Common myeloid progenitor, CD34-positive (primary cell): ENCODE results near the gene PFKFB2.

Source experiments
- CTCF ChIA-PET: fragments of 350-600 bp; sonication (Branson Sonifier 250); formaldehyde crosslinking; loops from one replicate; lab custom pipeline; 2021; ENCODE audit warnings: antibody characterized with exemption; lab: Charles Lee
- POLR2A ChIA-PET: fragments of 350-600 bp; sonication (Branson Sonifier 250); formaldehyde crosslinking; loops from one replicate; lab custom pipeline; 2021; ENCODE audit warnings: antibody characterized with exemption; lab: Charles Lee
- DNase-seq, 3 donors: peaks; one replicate each; pipeline versions ENCODE4 v3.0.0 to v3.0.0-alpha.2; 2013
- H3K27ac ChIP-seq, 2 experiments: 1 replicate in 1 of 2; 2 replicates in 1 of 2; pipeline ENCODE4 v1.7.0; 2013; ENCODE audit warnings: inconsistent platforms in 2 of 2, low read length in 2 of 2, mild to moderate bottlenecking in 2 of 2, low read depth in 1 of 2, moderate library complexity in 1 of 2; ENCODE audit not compliant: severe bottlenecking in 2 of 2, insufficient read depth in 1 of 2, poor library complexity in 1 of 2
- H3K27me3 ChIP-seq, 5 experiments: replicated peaks in 2 of 5; 1 replicate in 3 of 5; 2 replicates in 2 of 5; pipeline versions ENCODE4 v1.6.1 to v1.7.0; 2013; ENCODE audit warnings: low read length in 4 of 5, mild to moderate bottlenecking in 2 of 5, moderate library complexity in 2 of 5, inconsistent platforms in 1 of 5; ENCODE audit not compliant: insufficient read depth in 5 of 5, control insufficient read depth in 4 of 5
- H3K36me3 ChIP-seq, 4 experiments: 1 replicate in 2 of 4; 2 replicates in 2 of 4; pipeline versions ENCODE4 v1.6.1 to v1.7.0; 2013; ENCODE audit warnings: low read length in 3 of 4, control low read depth in 1 of 4, mild to moderate bottlenecking in 1 of 4; ENCODE audit not compliant: control insufficient read depth in 4 of 4, insufficient read depth in 4 of 4
- H3K4me1 ChIP-seq, 4 experiments: 1 replicate in 3 of 4; 2 replicates in 1 of 4; pipeline versions ENCODE4 v1.6.1 to v1.7.1; 2013; ENCODE audit warnings: low read length in 3 of 4, mild to moderate bottlenecking in 3 of 4, control low read depth in 1 of 4, inconsistent platforms in 1 of 4, moderate library complexity in 1 of 4; ENCODE audit not compliant: control insufficient read depth in 4 of 4, insufficient read depth in 4 of 4; ENCODE audit errors: control extremely low read depth in 1 of 4
- H3K4me3 ChIP-seq, 7 experiments: 1 replicate in 4 of 7; 2 replicates in 3 of 7; pipeline versions ENCODE4 v1.5.1 to v1.7.0; 2013; ENCODE audit warnings: mild to moderate bottlenecking in 7 of 7, low read length in 6 of 7, moderate library complexity in 6 of 7, inconsistent platforms in 2 of 7, low read depth in 2 of 7, control low read depth in 1 of 7; ENCODE audit not compliant: insufficient read depth in 4 of 7, control insufficient read depth in 1 of 7; ENCODE audit errors: extremely low read depth in 1 of 7
- H3K9me3 ChIP-seq, 5 experiments: 1 replicate in 4 of 5; 2 replicates in 1 of 5; pipeline versions ENCODE4 v1.6.1 to v1.7.1; 2013; ENCODE audit warnings: low read length in 4 of 5, mild to moderate bottlenecking in 2 of 5, inconsistent platforms in 1 of 5, low read depth in 1 of 5, moderate library complexity in 1 of 5; ENCODE audit not compliant: control insufficient read depth in 4 of 5, insufficient read depth in 2 of 5; ENCODE audit errors: control extremely low read depth in 1 of 5
- WGBS: methylation state at CpG from one replicate; pipeline ENCODE4 v1.1.5; 2013; ENCODE audit not compliant: insufficient coverage; 5-methylcytosine and 5-hydroxymethylcytosine counted together

Gene PFKFB2

GRCh38 chr1:207021876-207022596 is 31.0 kb upstream of the PFKFB2 start:
- Histone ChIP-seq H3K9me3 (no peaks in the 10 kb centered on the region), H3K4me3 (no peak overlapping the region), H3K36me3 (no peaks in the 10 kb centered on the region), H3K27me3 (no peaks in the 10 kb centered on the region), H3K4me1 (peaks cover 12 to 34% (median 26%) of the 10 kb centered on the region in 4 experiments), H3K27ac (no peak overlapping the region)
- CTCF ChIA-PET, result interaction anchor here (0.7 to 8.9 kb wide), 10 partner anchors 9 to 87 kb away, joined by 3 to 67 read pairs (median 4); partner anchors contain the start of genes C1orf116 and YOD1
- POLR2A ChIA-PET, result no interaction called here
- no peak for DNase-seq
- WGBS, result 95% methylated on average over 13 of the region's 15 CpGs

- Histone ChIP-seq H3K36me3 (no peaks in the 10 kb centered on the region), H3K4me3 (no peak overlapping the region), H3K27me3 (no peaks in the 10 kb centered on the region), H3K4me1 (peaks cover 12 to 34% (median 26%) of the 10 kb centered on the region in 4 experiments), H3K27ac (peak overlapping the region in 1 of 2 experiments; percentile 88), H3K9me3 (no peaks in the 10 kb centered on the region)
- 95% methylated on average over 7 of the region's 8 CpGs for WGBS
- POLR2A ChIA-PET, result no interaction called here
- CTCF ChIA-PET, result interaction anchor here (1.2 to 8.9 kb wide), 7 partner anchors 12 to 87 kb away, joined by 3 to 67 read pairs (median 5); partner anchors contain the start of gene YOD1
- no peak for DNase-seq
These were observed 29.9 kb upstream of the PFKFB2 start for GRCh38 chr1:207022996-207023679.

GRCh38 chr1:207024202-207025145 is 28.6 kb upstream of the PFKFB2 start:
- 37% methylated on average over 8 of the region's 18 CpGs for WGBS
- H3K27ac ChIP-seq, result peak overlapping the region in 1 of 2 experiments; percentile 88
- no peaks in the 10 kb centered on the region for H3K27me3 ChIP-seq
- H3K36me3 ChIP-seq, result no peaks in the 10 kb centered on the region
- no peaks in the 10 kb centered on the region for H3K9me3 ChIP-seq
- H3K4me3 ChIP-seq, result peak overlapping the region in 2 of 7 experiments; percentile 24 to 46
- CTCF ChIA-PET, result interaction anchor here (0.9 to 8.9 kb wide), 10 partner anchors 15 to 90 kb away, joined by 3 to 67 read pairs (median 4); partner anchors contain the start of genes PFKFB2 and YOD1
- peaks cover 12 to 34% (median 26%) of the 10 kb centered on the region in 4 experiments for H3K4me1 ChIP-seq
- POLR2A ChIA-PET, result no interaction called here
- DNase-seq, result peak; percentile 80 to 90 (median 85)

- Histone ChIP-seq H3K4me1 (peaks cover 12 to 33% (median 26%) of the 10 kb centered on the region in 4 experiments), H3K27ac (peak overlapping the region in 1 of 2 experiments; percentile 78), H3K36me3 (no peaks in the 10 kb centered on the region), H3K27me3 (no peaks in the 10 kb centered on the region), H3K4me3 (no peak overlapping the region), H3K9me3 (no peaks in the 10 kb centered on the region)
- 72% methylated on average over 4 of the region's 5 CpGs for WGBS
- peak in 2 of 3 donors; percentile 26 to 28 for DNase-seq
- CTCF ChIA-PET, result interaction anchor here (0.9 to 8.9 kb wide), 9 partner anchors 16 to 91 kb away, joined by 3 to 67 read pairs (median 4); partner anchors contain the start of genes PFKFB2 and YOD1
- POLR2A ChIA-PET, result no interaction called here
These were observed 27.8 kb upstream of the PFKFB2 start for GRCh38 chr1:207025146-207025880.

DNA sequence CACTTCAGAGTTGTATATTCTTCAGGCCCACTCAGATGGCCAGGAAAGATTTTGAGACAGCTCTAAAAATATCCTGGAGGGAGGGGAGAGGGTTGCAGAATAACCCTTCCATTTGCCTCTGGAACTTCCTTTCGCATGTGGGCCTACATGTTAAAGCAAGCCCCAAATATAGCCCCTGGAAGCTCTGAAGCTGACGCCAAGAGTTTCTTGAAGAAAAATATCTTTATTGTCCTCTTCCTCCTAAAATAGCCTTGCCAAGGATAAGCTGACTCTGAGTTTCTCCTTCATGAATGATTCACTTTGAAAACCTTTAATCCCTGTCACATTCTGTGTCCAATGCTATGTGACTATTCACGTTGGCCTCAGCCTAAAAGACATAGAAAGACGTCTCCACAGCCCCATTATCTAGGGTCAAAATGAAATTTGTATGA is 27.0 kb upstream of the PFKFB2 start:
- peaks cover 12 to 28% (median 23%) of the 10 kb centered on the region in 4 experiments for H3K4me1 ChIP-seq
- no peak for DNase-seq
- WGBS, result 81% methylated on average over 2 of the region's 4 CpGs
- H3K9me3 ChIP-seq, result no peaks in the 10 kb centered on the region
- H3K36me3 ChIP-seq, result no peaks in the 10 kb centered on the region
- H3K27me3 ChIP-seq, result peaks cover 0 to under 1% (median 0%) of the 10 kb centered on the region in 5 experiments
- peak overlapping the region in 1 of 2 experiments; percentile 78 for H3K27ac ChIP-seq
- CTCF ChIA-PET, result interaction anchor here (1.5 to 8.9 kb wide), 3 partner anchors 21 to 44 kb away, joined by 4 to 67 read pairs (median 7); partner anchors contain the start of gene YOD1
- H3K4me3 ChIP-seq, result no peak overlapping the region
- POLR2A ChIA-PET, result no interaction called here
